Left hindlimb (tissue), 1 donor: ENCODE data around the gene ZNF618.

Experiments
- DNase-seq: peaks from one replicate; pipeline ENCODE4 v3.0.0-alpha.2; 2018

The ZNF618 gene

DNA sequence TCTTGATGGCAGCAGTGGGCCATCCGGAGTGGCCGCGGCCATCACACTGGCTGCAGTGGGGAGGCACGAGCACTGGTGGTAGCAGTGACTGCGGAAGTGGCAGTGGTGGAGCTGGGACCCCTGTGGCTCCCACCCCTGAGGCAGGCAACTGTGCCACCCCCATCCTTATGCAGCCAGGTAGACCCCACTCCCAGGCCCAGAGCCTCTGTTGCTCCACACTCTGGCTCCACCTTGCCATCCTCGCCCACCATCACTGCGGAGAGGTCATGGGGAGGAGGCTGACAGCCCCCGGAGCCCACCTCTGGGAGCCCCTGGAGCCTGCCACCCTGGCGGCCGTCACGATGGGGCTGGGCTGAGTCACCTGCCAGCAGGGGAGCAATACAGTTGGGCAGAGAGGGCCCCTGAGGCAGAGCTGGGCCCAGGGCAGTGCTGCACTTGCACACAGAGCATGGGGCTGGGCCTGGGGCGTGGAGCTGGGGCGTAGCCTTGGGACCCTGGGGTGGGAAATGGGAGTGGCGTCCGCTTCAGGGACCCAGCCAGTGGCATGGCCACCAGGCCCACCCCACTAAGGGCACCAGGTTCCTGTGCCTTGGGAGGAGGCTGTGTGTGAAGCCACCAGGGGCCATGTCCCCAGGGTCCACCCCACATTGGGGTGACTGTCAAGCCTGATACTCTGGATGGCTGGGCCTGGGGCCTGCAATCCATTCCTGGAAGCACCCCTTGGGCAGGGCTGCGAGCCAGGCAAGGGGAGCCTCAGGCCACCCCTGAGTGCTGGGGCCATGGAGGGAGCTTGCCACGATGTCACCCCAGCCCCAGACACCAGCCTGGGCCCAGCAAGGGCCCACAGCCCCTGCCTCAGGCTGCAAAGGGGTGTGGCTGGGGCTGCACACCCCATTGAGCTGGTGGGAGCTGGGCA, 194.3 kb downstream of the ZNF618 start:
- DNase-seq = no peak

DNA sequence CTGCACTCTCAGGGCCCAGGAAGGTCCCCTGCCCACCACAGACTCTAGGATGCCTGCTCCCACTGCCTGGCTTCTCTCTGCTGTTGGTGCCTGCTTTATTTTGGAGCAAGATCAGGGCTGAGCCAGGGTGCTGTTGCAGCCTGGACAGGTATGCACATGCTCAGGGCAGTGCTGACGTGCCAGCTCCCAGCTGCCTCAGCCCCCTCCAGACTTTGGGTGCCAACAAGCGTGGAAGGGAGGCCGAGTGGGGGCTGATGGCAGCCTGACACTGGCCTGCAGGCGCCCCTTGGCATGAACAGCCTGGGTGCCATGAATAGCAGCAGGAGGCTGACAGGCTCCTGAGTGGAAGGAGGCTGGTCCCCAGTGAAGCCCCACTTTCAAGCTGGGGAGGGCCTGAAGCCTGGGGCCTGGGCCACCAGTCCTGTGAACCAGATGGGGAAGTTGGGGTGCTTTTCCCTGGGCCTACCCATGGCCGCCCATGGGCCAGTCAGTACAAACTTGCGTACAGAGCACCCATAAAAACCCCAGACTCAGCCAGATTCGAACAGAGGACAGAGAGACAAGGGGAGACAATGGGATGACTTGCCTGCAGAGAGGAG, 195.2 kb downstream of the ZNF618 start:
- DNase-seq = peak; percentile 24

DNA sequence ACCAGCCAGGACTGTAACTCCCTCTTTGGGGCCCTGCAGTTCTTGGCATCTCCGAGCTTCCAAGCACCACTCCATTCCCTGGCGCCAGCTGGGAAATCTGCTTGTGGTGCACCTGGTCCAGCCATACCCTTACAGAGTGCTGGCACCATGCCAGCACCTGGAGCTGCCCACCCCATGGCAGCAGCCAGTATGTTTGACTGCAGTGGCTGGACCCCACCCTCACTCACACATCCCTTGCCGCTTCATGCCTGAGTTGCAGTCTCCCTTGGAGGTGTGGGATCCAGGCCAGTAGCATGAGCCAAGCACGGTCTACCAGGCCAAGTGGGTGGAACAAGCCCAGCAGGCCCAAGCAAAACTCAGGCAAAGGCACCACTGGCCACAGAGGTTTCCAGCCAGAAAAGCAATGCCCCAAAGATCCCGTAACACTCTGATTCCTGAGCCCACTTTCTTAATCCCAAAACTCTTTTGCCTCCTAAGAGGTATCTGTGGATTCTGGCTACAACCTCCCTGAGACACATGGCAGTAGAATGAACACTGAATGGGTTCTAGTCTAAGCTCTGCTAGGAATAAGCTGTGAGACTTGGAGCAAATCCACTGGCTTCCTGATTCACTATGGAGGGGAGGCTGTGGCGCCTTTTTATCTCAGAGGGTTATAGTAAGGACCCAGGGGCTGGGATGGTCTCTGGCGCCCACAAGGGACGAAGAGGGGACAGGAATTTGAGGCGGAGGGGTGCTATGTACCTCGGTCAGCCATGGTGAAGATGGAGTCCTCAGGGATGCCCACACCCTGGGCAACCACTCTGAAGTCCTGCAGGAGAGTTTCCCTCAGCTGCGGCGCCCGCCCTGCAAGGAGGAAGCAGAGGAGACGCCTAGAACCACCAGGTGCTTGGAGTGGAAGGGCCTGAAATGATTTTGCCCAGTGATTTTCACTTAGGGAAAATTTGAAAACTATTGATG, 196.4 kb downstream of the ZNF618 start:
- DNase-seq = peak; percentile 82

DNA sequence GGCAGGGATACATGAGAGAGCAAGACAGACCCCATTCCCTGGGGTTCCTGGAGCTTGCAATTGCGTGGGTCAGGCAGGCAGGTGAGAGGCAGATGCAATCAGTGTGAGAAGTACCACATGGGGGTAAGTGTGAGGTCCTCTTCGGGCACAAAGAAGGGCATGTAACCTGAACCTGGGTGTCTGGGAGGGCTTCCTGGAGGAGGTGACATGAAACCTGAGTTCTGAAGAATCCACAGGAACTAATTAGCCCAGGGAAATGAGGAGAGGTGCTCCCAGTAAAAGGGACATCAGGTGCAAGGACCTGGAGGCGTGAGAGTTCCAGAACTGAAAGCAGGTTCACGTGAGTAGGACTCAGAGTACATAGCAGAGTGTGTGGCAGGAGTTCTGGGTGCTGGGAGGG, 199.5 kb downstream of the ZNF618 start:
- no peak for DNase-seq

DNA sequence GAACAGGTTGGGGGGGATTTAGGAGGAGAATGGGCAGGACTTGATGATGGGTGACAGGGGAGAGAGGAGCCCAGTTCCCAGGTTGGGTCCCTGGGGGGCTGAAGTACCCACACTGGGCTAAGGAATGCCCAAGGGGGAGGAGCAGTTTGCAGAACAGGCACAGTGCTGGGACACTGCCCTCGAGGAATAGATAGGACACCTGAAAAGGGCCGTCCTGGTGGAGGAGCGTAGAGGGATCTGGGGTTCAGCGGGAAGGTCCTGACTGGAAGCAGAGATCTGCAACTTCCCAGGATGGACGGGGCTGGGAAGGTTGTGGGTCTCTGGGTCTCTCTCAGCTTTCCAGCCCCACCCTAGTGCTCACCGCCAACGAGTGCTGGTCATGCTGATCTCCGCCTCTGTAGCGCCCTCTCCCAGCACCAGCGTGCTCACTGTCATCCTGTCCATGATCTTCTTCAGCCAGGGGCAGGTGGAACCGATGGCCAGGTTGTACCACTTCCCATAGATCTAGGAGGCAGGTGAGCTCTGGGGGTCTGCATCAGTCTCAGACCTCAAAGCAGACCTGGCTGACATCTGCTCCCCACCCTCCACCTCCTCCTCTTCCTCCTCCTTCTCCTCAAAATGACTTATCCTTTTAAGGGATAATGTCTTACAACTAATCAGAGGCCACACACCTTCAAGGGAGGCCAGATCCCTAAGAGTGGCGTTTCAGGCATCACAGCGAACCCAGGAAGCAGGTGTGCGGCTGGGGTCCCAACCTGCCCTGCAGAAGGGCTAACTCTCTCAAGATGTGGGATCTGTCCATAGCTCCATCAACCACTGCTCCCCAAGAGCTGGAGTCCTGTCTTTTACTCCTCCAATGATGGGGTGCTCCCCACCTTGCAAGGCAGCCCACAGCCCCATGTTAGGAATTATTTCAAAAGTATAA, 200.4 kb downstream of the ZNF618 start:
- DNase-seq = peak; percentile 29

DNA sequence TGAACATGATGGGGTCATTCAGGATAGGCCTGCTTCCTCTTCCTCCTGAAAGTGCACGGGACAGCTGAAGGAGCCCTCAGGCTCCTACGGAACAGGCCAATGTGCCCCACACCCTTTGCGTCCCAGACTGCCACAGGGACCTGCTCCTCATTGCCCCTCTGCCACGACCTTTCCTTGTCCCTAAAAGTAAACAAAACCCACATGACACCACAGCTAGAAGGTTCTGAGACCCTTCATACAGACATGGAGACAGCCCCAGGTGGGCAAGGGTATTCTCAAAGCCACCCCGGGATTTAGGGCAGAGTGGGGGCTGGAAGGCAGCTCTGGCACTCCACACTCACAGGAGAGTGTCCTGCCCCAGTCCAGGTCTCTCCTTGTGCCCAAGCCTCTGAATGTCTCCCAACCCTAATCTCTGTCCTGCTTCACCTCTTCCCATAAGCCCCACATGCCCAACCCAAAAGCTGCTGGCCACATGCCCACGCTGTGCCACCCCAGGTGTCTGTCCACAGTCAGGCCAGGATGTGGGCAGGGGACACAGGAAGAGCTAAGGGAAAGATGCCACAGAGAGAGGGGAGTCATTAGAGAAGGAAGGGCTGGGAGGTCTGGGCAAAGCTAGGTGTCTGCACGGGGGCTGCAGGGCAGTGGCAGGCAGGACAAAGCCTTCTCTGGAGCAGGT, 201.2 kb downstream of the ZNF618 start:
- DNase-seq = peak; percentile 23

DNA sequence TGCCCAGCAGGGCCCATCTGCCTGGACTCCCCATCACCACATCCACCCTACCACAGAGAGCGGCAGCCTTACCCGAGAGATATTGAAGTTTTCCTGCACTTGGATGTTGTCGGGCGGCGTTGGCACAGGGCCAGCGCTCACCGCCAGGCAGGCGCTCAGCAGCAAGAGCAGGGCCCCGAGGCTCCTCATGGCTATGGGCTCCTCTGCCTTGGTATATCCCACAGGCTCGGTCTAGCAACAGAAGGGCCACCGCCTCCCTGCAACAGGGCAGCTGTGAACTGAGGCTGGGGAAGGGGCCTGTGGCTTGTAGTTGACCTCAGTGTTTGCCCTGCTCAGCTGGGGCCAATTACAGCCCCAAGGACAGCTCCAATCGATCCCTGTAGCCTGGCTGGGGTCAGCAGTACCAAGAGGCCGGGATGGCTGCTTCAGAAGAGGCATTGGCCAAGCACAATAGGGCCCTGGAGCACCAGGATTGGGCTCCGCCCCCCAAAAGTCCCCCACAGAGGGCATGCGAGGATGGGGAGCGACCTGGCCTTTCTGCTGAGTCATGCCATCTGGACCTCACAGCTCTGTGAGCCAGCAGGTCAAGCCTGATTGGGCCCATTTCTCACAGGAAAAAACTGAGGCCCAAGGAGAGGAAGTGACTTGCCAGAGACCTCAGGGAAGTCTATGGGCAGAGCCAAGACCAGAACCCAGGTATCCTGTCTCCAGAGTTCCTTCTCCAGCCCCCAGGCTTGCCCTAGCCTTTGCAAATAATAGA, 202.1 kb downstream of the ZNF618 start, which contains the start of gene AMBP:
TSS of gene AMBP (minus strand) at position 280 of the 760 bp plus-strand sequence. CDS start at position 189, 91 bp downstream.
- peak; percentile 40 for DNase-seq

DNA sequence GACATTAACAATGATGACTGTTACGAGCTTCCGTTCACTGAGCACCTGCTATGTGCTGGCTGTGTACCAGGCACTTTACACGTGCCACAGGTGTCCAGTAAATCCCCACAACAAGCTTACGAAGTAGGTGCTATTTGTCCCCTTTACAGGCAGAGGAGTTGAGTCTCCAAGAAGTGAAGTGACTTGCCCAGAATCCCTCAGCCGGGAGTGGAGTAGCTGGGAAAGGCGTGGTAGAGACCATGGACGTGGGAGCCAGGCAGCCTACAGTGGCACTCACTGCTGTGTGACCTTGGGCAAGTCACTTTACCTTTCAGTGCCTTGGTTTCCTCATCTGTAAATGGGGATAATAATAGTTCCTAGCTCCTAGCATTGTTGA, 202.7 kb downstream of the ZNF618 start:
- peak; percentile 6 for DNase-seq

DNA sequence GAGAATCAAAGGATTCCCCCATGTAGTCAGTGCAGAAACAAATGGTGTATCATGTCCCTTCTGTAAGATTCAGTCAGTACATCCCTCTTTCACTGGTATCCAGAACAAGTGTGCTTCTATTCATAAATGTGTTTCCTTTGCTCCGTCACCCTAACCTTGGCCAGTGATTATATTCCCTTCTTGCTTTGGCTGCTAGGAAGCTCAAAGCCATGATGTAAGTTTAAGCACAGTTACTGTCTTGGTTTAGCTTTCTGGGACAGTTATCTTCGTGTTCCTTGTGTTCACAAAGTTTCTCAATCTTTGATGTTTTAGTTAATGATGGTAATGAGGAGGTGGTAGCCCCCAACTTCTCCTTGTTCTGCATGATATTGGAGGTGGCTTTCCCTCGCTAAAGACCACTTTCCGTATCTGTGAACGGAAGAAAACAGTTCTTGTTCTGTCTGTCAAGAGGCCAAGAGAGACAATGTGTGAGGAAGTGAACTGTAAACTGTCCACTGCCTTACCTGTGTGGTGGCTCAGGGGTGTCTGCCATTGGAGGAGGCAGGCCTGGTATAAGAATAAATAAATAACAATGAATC, 204.2 kb downstream of the ZNF618 start:
- DNase-seq = no peak

DNA sequence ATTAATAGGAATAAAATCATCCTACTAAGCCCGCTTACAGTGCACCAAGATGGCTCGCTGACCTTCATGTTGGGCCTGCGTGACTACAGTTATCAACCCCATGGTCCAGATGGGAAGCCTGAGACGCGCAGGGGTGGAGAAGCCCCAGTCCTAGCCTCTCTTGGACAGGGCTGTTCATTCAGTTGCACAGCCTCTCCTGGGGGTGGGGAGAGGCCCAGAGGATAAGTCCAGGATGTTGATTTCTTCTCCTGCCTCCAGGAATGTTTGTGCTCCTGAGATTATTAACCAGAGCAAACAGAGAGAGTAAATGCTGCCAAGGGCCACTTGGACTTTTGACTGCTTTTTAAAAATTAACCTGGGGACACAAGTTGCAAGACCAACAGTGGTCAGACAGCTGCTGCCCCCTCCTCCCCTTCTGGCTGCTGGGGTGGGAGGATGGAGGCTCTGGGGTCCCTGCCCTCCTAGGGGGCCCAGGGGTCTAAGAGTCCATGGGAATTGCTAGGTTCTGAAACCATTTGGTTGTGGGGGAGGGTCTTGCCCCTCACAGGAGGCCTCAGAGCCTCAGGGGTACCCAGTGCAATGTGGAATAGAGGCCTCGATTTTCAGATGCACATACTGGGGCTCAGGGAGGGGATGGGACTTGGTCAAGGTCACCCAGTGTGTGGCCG, 204.8 kb downstream of the ZNF618 start:
- peak; percentile 8 for DNase-seq

DNA sequence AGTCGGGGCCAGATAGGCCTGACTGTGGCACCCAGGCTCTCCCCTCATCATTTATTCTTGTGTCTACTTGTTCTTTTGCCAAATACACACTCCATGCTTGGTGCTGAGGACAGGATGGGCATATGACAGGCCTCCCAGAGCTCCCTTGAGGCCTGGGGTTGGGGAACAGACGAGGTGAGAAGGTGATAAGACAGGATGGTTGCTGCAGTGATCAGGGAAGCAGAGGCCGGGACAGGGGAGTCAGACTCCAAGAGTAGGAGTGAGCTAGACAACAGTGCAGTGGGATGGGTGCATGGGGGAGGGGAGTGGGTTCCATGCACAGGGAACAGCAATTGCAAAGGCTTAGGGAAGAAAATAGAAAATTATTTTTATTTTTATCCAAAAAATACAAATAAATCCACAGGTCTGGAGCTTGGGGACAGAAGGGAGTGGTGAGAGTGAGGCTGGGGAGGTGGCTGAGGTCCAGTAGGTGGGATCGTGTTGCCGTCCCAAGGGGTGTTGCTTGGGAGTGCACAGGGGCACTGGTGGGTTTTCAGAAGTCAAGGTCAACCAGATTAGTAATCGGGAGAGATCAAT, 205.4 kb downstream of the ZNF618 start:
- DNase-seq = peak; percentile 17

DNA sequence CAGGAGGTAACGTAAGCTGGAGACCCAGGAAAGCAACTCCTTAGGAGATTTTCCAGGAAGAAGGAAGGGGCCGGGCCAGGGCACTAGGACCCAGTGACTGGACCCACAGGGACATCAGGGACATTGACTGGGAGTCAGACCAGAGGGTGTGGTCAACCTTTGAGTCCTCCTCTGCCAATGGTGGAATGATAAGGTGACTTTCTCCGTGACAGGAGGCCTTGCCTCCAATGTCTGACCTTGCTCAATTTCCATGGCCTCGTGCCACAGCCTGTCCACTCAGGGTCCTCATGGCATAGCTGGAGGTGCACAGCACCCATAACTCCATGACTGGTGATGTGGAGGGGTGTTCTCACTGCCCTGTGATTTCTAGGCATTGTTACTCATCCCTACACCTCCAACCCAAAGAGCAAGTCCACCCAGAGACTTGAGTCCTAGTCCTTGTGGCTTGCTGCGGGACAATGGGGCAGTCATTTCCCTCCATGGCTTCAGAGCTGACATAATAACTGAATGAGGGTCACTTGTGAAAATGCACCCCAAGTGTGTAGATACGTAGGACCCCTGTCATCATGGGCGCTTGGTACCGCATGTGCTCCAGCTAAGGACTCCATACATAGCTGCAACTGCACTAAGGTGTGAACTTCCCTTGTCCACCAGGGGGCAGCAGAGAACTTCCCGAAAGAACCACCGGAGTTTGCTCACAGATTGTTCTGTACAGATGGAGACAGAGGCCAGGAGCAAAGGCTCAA, 206.1 kb downstream of the ZNF618 start:
- peak; percentile 89 for DNase-seq

DNA sequence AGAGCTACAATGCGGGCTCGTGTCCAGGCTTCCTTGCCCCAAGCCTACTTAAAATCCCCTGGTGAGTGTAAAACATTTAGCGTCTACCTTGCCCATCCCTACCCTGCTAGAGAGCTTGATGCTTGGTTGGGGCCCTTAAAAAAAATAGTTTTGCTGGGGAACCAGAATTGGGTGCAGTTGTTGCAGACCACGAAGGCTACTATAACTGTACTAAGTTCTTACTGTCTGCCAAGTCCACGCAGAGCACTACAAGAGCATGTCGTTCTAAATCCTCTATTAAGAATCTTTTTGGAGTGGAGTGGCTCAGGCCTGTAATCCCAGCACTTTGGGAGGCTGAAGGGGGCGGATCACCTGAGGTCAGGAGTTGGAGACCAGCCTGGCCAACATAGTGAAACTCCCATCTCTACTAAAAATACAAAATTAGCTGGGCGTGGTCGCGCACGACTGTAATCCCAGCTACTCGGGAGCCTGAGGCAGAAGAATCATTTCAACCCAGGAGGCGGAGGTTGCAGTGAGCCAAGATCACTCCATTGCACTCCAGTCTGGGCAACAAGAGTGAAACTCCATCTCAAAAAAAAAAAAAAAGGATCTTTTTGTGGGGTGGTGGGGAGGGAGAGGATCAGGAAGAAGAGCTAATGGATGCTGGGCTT, 206.8 kb downstream of the ZNF618 start:
- DNase-seq = peak; percentile 25

DNA sequence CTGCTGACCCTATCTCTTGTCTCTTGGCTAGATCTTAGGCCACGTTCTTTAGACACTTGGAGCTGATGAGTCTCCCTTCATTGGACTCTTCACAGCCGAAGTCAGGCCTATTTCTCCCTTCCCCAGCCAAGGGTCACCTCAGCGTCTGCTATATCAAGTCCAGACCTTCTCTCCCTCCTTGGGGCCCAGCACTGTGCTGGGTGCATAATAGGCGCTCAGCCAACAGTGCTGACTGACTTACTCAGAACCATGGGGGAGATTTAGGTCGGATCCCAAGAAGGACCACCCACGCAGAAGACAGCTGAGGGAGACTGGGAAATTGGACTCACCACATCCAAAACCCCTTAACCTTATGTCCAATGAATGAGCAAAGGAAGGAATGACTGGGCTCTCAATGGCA, 207.6 kb downstream of the ZNF618 start:
- peak; percentile 12 for DNase-seq

DNA sequence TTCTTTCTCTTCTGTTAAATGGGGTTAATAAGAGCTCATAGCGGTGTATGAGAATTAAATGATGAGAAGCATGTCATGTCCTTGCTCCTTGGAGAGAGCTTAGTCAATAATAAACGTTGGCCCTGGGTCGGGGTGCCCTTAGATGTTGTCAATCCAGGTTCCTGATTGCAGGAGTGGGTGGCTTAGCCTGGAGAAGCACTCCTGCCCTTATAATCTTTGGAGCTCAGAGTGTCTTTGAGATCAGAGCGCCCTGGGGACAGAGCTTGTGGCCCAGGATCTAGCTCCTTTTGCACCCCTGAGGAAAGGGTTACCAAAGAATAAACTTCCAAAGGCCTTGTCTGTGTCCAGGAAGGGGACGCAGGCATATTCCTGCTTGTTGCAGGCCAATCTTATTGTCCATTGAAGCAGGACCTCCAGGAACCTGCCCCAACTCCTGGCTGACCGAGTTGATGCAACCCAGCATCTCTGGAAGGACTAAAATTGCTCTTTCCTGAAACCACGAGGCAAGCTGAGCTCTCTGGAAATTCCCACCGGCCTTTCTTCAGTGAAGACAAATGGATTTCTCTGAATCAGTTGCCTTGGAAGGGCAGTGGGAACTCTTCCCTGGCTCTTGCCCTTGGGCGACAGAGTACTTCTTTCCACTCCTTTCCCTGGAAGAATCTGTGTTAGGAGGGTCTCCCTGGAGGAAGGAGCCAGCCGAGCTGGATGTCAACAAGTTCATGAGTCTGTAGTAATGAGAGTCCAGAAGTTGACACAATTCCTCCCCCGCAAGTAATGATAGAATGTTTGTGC, 208.4 kb downstream of the ZNF618 start:
- peak; percentile 25 for DNase-seq

DNA sequence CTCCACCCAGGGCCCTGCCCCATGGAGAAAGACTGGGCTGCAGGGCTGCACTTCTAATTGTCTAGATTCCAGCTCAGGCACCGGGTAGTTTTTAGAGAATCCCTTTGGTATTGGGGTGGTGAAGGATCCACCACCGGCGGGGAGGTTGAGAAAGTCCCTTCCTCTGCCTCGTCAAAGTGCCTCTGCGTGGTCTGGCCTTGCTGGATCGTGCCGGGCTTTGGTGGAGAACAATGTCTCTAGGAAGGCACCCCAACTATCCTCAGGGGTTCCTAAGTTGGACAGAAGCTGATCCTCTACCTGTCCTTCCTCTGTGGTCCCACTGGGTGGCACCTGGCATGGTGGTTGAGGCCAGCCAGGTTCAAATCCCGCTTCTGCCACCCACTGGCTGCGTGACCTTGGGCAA, 209.3 kb downstream of the ZNF618 start:
- no peak for DNase-seq

DNA sequence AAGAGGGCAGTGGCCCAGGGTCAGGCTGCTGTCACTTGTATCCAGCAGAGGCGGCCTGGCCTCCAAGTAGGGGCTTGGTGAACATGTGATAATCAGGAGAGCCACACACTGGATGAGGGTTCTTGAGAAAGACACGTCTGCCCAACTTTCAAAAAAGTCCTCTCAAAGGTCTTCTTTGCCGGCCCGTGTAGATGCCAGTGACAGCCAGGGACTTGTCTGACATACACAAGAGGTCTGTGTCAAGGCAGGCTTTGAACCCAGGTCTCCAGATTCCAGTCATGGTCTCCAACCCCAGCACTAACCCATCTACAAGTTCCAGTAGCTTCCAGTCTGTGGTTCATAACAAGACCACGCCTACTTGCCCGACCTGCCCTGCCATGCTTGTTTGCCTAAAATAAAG, 209.9 kb downstream of the ZNF618 start:
- no peak for DNase-seq
